Activated CD8-positive, alpha-beta memory T cell treated with anti-CD3 and anti-CD28 coated beads for 4 hours (primary cell): ENCODE results near the gene NANS.
"Not testable (repeated sequence)": the region's sequence is repeated elsewhere in the genome, so short reads cannot be mapped to it uniquely, and the experiment has no call there.

Experiments used
- DNase-seq, 2 donors: peaks; one replicate each; pipeline ENCODE4 v3.0.0-alpha.2; 2020; ENCODE audit warnings: low read depth in 2 of 2

NANS gene

GRCh38 chr9:98056269-98057137 lies at the start of gene NANS:
Gene NANS, plus strand, starts transcription at chr9:98056732. Its CDS starts 77 bp downstream, at chr9:98056809.
- DNase-seq, result peak; percentile 79 to 83

GRCh38 chr9:98007251-98007928 lies 49.1 kb upstream of the NANS start:
- DNase-seq, result no peak

- DNase-seq, result no peak
Observed at GRCh38 chr9:98008764-98009163, 47.8 kb upstream of the NANS start.

DNA sequence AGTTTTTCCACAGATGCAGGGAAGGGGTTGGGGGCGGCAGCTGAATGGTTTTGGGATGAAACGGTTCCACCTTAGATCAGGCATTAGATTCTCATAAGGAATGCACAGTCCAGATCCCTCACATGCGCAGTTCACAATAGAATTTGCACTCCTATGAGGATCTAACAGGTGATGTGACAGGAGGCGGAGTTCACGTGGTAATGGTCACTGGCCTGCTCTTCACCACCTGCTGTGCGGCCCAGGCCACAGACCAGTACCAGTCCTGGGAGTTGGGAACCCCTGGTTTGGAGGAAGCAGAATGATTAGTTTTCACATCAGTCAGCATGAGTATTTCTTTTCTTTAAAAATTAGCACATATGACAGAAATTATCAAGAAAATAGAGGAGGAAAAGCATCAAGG lies 47.1 kb upstream of the NANS start:
- no peak for DNase-seq

DNA sequence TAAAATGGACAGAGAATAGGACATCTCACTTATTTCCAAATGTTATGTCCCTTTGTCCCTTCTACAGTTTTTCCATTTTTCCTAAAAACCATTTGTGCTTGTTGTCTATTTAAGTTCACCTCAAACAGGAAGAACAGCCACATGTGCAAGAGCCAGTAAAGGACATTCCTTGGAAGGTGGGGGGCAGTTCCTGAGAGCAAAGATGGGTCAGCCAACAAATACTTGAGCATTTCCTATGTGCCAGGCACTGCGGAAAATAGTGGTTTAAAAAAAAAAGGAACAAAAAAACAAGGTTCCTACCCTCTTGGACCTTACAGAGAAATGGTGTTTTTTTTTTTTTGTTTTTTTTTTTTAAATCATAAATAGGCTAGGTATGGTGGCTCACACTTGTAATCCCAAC lies 46.6 kb upstream of the NANS start:
- DNase-seq, result no peak

DNA sequence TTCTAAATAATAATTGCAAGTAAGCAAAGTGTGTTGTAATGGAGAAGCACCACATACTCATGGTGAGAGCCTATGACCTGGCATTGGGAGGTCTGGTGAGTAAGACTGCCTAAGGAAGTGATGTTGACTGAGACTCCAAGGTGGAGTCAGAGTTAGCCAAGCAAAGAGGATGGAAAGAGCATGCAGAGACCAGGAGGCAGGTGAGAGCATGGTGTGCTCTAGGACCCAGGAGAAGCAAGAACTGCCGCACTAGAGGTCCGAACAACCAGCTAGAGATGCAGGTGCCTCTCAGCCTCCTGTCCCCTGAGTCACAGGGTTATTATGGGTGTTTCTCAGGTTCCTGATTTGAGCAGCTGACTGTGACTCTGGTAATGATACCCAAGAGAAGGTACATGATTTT lies 46.1 kb upstream of the NANS start:
- no peak for DNase-seq

- no peak for DNase-seq
Observed at GRCh38 chr9:98011122-98011521, 45.4 kb upstream of the NANS start.

DNA sequence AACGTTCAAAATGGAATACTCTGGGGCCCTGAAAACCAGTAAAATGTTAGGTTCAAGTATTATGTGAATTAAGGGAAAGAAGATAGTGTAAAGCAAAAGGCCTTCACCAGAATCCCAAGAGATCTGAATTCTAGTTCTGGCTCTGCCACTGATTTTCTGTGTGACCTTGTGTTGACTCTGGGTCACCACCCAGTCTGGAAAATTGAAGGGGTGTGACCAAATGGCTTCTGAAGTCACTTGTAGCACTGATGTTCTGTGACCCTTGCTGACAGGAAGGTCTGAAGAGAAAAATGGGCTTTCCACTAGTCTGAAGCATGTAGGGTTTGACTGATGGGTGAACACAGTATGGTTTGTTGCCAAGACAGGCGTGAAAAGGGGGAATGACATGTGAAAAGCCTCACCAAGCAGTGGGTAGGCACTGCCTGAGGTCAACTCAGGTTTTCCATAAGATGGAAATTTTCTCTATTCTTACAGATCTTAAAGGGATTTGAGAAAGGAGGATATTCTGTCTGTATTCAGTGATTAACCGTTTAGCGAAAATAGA lies 40.3 kb upstream of the NANS start:
- no peak for DNase-seq

DNA sequence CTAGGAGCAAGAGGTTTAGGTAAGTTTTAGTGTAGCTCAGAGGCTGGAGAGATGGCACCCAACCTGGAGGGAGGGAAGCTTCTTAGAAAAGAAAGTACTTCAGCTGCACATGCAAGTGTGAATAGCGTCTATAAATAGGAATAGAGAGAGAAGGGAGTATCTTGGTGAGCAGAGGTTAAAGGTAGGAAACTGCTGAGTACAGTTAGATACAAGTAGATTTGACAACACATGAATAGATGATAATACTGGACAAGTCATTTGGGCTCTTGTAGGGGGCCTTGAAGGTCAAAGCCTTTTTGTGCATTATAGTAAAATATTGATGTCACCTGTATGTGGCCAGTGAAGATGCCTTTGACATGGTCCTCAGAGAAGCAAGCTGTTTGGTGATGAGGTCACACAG lies 39.2 kb upstream of the NANS start:
- no peak for DNase-seq

DNA sequence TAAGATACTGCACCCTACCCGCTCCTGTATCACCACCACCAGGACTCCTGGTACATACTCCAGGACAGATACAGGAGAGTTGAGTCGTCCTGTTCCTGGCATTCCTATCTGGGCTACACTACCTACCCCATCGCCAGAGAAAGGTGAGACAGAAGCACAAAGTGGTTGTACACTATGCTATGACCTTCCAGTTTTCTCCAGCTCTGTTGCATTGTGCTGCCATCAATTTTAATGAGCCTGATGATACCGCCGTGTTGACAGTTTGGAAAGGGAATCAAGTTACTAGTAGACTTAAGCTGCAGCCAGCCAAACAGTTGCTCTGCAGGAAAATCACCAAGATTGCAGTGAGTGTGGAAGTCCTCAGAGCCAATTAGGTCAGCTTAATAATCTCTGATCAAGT lies 38.2 kb upstream of the NANS start:
- DNase-seq, result no peak

DNA sequence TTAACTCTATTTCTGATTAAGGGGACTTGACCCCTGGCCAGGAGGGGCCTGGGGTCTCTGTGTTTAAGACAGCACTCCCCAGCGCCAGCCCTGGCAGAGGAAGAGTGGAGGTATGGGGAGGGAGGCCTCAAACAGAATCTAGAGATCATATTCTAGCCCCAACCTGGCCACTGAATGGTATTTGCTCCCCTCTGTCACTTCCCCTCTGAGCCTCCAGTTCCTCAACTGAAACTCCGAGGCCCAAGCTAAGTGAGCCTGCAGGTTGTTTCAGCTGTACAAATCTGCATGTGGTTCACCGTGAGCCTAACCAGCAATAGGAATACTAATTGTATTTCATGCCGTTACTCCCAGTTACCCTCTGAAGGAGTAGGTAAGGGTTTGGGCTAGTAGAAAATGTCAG lies 37.4 kb upstream of the NANS start:
- DNase-seq, result no peak

DNA sequence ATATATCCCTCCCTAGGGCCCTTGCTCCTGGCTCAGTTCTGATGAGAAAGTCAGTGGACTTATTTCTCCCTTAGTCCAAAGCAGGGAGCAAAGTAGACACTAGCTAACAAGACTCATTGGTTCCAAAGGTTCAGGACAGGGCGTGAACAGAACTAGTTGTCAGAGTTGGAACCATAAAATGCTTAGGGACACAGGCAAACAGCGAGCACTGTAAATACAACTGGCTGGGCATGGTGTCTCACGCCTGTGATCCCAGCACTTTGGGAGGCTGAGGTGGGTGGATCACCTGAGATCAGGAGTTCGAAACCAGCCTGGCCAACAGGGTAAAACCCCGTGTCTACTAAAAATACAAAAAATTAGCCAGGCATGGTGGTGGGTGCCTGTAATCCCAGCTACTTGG lies 36.7 kb upstream of the NANS start:
- not testable (repeated sequence) for DNase-seq

DNA sequence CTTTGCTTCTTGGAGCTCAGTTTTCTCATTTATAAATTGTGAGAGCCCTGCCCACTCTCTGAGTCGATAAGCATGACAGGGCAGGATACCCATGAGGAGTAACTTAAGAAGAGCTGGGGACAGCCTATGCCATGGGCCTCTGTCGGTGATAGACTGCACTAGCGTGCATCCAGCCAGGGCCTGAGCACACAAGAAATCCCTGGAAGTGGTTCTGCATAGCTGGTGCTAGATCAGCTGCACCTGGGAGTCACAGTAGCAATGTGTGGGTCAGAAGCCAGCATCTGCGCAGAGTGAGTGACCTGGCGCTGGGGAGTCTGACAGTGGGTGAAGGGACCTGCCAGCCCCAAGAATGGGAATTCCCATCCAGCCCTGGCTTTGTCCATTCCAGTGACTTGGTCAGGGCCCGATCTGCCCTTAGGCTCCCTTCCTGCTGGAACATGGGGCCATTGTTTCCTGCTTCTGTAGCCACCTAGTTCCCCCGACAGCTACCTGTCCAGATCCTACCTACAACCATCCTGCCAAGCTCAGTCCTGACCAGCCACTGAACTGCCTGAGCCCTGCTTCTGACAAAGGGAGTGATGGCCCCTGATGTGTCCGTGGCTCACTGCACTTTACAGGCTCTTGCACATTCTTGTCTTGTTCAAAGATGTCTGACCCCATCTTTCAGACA lies 35.9 kb upstream of the NANS start:
- no peak for DNase-seq

GRCh38 chr9:98021306-98022040 lies 35.1 kb upstream of the NANS start:
- no peak for DNase-seq

GRCh38 chr9:98022447-98022846 lies 34.1 kb upstream of the NANS start:
- DNase-seq, result no peak

GRCh38 chr9:98024702-98025101 lies 31.8 kb upstream of the NANS start:
- no peak for DNase-seq

GRCh38 chr9:98031169-98031568 lies 25.4 kb upstream of the NANS start:
- DNase-seq, result no peak

GRCh38 chr9:98031935-98032334 lies 24.6 kb upstream of the NANS start:
- no peak for DNase-seq

DNA sequence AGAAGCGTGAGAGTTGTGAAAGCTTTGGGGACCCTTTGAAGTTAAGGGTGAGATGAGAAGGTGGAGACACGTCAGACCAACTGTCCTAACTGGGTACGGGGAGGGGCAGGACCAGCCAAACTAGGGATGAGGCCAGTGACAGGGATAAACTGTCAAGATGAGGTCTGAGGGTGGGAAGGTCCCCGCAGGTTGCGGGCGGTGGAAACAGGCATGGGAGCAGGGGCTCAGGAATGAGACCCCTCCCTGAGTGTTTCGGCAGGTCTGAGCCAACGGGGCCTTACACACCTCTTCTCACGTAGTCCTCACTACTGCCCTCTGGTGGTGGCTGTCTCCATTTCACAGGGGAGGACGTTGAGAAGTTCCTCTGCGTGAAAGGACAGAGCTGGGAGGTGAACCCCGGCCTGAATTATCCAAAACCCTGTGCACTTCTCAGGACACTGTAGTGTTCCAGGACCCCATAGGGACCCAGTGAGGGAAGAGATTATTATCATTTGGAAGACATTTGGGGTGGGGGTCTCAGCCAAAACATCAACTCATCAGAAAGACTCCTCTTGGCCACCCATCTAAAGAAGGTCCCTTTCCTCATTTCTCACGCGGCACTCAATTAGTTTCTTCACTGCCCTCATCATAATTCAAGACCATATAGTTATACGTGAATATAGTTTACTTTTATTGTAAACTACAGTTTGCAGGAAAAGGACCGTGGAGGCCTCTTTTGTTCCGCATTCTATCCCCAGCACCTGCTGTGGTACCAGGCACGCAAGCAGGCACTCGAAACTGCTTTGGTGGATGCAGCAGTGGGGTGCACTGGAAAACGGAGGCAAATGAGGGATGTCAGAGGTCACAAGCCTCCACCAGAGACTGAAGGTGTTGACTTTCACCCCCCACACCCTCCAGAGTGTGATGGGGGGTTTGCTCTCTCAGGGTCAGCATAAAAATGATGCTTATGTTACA lies 21.7 kb upstream of the NANS start:
- peak; percentile 80 to 81 for DNase-seq

- DNase-seq, result no peak
Observed at GRCh38 chr9:98037357-98037756, 19.2 kb upstream of the NANS start.

DNA sequence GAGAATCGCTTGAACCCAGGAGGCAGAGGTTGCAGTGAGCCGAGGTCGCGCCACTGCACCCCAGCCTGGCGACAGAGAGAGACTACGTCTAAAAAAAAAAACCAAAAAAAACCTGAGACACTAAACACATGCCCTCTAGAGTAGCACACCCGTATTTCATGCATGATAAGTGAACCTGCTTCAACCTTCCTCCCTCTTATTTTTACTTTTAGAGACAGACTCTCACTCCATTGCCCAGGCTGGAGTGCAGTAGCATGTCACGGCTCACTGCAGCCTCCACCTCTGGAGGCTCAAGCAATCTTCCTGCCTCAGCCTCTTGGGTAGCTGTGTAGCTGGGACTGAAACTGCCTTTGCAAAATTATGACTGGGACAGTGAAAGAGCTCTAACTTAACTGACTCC lies 17.6 kb upstream of the NANS start:
- DNase-seq, result no peak
